Fibroblast of mammary gland (primary cell): ENCODE measurements around the gene BAD.

Experiments used
- DNase-seq: peaks from one replicate; pipeline ENCODE4 v3.0.0-alpha.2; 2010; ENCODE audit warnings: low read depth
- H3K4me3 ChIP-seq: 2 replicates; pipeline ENCODE4 v1.5.1; 2011; ENCODE audit warnings: low read depth, mild to moderate bottlenecking, low read length, moderate library complexity; ENCODE audit not compliant: control insufficient read depth
- CTCF ChIP-seq: conservative IDR thresholded peaks from 2 replicates; pipeline ENCODE4 v1.5.1; 2011; ENCODE audit warnings: low read depth, low read length, inconsistent platforms; ENCODE audit not compliant: control insufficient read depth, insufficient read depth

BAD gene

GRCh38 chr11:64251016-64251752, 33.3 kb downstream of the BAD start, which contains the start of gene PLCB3:
Gene PLCB3, plus strand, starts transcription at chr11:64251530. Its CDS starts 120 bp downstream, at chr11:64251650.
- peak within 1 kb of the TSS; percentile 83 for H3K4me3 ChIP-seq
- peak; percentile 23 for TF ChIP-seq CTCF
- DNase-seq, result no peak

DNA sequence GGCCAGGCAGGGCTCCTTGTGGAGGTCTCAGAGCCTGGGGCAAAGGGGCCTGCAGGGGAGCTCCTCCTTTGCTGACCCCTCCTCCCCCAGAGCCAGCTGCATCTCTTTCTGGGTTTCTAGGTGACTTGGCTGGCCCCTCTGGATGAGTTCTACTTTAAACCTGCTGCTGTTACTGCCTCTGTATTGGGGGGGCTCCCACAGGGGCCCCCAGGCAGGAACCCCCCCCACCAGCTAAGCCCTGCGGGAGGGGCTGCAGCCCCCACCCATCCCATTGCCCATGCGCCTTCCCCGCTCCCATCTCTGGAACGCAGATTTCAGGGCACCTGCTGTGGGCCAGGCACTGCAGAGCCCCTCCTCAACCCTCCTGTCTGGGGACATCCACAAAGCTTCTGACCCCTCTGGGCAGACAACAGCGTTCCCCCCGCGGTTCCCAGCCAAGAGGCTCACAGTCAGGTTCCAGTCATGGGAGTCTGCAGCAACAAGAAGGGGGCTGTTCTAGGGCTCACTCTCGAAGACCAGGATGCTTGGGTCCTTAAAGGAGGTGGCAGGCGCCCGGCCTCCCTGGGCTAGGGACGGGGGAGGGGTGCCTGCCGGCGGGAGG, 34.0 kb downstream of the BAD start:
- H3K4me3 ChIP-seq, result peak overlapping the region; percentile 40
- no peak for DNase-seq
- no peak for TF ChIP-seq CTCF

- DNase-seq, result no peak
- no peak overlapping the region for H3K4me3 ChIP-seq
- no peak for TF ChIP-seq CTCF
Observed at GRCh38 chr11:64249563-64250414, 34.7 kb downstream of the BAD start.

DNA sequence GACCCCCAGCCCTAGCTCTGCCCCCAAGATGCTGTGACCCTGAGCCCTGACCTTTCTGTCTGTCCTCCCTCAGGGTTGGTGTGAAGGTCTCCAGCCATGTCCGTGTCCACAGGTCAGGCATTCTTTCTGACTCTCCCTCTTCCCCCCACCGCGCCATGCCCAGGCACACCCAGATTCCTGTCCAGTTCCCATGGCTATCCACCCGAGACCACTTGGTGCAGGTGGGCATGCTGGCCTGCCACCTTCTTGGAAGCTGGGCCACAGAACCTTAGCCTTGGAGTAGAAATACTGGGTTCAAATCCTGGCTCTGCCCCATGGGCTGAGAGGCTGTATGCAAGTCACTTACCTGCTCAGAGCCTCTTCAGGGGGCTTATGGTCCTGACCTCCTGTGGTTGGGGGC, 35.4 kb downstream of the BAD start:
- H3K4me3 ChIP-seq, result no peak overlapping the region
- no peak for TF ChIP-seq CTCF
- no peak for DNase-seq

DNA sequence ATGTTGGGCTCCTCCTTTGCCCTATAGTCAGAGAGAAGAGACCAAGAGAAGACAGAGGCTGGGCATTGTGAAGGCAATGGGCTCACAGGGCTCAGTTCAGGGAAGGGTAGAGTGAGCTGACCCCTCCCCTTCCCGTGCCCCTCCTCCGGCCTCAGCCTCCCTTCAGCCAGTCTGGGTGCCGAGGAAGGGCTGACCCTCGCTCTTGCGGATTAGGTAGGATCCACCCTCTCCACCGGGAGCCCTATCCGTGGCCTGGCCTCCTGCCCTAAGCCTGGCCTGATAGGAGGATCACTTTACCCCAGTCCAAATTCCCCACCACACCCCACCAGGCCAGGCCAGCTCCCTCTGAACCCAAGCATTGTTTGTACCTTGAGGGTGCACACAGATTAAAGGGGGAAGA, 35.9 kb downstream of the BAD start:
- no peak for DNase-seq
- TF ChIP-seq CTCF, result no peak
- no peak overlapping the region for H3K4me3 ChIP-seq

DNA sequence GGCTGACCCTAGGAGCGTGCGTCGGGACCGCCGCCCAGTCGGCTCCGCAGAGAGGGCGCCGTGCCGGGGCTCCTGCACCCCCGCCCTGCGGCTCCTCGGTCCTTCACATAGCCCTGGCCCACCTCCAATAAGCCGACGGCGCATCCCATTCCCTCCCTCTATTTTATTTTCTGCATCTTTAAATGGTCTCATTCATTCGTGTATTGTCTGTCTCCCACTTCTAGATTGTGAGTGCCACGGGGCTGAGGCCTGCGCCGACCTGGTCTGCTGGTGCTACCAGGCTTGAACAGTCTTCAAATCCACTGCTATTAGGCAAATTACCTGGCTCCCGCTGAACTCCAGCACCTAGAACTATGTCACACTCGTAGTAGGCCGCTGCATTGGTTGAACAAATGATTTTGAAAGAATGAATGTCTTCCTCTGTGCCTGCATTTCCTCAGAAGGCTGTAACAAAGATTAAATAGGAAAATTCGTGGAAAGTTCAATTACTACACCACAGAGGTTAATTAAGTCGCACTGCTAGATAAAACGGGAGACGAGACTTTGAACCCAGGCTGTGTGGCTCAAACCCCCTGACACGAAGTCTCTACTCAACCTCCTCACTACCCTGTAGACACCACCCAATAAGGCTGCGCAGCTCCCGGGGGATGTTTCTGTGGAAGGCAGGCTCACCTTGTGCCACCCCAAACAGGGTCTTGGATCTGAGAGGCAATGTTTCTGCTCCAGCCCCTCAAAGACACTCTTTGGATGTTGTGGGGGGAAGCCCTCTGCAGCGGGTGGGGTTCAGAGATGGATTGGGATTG, 36.5 kb downstream of the BAD start:
- H3K4me3 ChIP-seq, result peak overlapping the region; percentile 70
- TF ChIP-seq CTCF, result no peak
- no peak for DNase-seq
